Thoracic aorta (tissue), 2 donors: ENCODE data around the gene BCL6. TPM values are rescaled to one million over a fixed set of nuclear protein-coding genes. Genes with fewer than 3 reads are reported as not detected.

ENCODE experiments used
- ATAC-seq: fragments of 150-250 bp; one replicate; pipeline ENCODE4 v1.8.0; 2017; ENCODE audit warnings: low read depth; ENCODE audit not compliant: insufficient number of reproducible peaks, low FRiP score
- DNase-seq: peaks from one replicate; pipeline ENCODE4 v3.0.0-alpha.2; 2020; ENCODE audit warnings: low spot score
- H3K27ac ChIP-seq, 2 donors: fragments of 200-600 bp; sonication (generic); 1 replicate in 1 of 2; 2 replicates in 1 of 2; pipeline ENCODE4 v1.5.1; 2016; ENCODE audit warnings: mild to moderate bottlenecking in 2 of 2, moderate library complexity in 2 of 2
- H3K27me3 ChIP-seq: fragments of 200-600 bp; sonication (generic); replicated peaks from 2 replicates; pipeline ENCODE4 v1.6.0; 2016; ENCODE audit warnings: mild to moderate bottlenecking; ENCODE audit not compliant: insufficient read depth
- H3K36me3 ChIP-seq: fragments of 200-600 bp; sonication (generic); one replicate; pipeline ENCODE4 v1.5.1; 2016
- H3K4me1 ChIP-seq, 2 donors: fragments of 200-600 bp; sonication (generic); 1 replicate in 1 of 2; 2 replicates in 1 of 2; pipeline versions ENCODE4 v1.5.1 to v1.6.0; 2016; ENCODE audit warnings: low read depth in 2 of 2, mild to moderate bottlenecking in 1 of 2; ENCODE audit not compliant: control insufficient read depth in 1 of 2
- H3K4me3 ChIP-seq: fragments of 200-600 bp; sonication (generic); 2 replicates; pipeline ENCODE4 v1.5.1; 2016; ENCODE audit warnings: mild to moderate bottlenecking
- H3K9me3 ChIP-seq: fragments of 200-600 bp; sonication (generic); 2 replicates; pipeline ENCODE4 v1.5.1; 2016
- total RNA-seq, 2 donors: library from RNA; depleted of rRNA; stranded (reverse); fragments of >200 nt; gene quantifications; one replicate each; pipeline versions ENCODE4 v1.1.0 to v1.2.3, GENCODE V29; 2016
- TF ChIP-seq, protein P1 (sequence below): fragments of 200-600 bp; sonication (generic); IDR thresholded peaks from one replicate; pipeline ENCODE4 v1.5.1; 2019; ENCODE audit warnings: antibody characterized with exemption

BCL6 gene
- total RNA-seq, 2 donors from 2014 or later, result 148 to 169 TPM

DNA sequence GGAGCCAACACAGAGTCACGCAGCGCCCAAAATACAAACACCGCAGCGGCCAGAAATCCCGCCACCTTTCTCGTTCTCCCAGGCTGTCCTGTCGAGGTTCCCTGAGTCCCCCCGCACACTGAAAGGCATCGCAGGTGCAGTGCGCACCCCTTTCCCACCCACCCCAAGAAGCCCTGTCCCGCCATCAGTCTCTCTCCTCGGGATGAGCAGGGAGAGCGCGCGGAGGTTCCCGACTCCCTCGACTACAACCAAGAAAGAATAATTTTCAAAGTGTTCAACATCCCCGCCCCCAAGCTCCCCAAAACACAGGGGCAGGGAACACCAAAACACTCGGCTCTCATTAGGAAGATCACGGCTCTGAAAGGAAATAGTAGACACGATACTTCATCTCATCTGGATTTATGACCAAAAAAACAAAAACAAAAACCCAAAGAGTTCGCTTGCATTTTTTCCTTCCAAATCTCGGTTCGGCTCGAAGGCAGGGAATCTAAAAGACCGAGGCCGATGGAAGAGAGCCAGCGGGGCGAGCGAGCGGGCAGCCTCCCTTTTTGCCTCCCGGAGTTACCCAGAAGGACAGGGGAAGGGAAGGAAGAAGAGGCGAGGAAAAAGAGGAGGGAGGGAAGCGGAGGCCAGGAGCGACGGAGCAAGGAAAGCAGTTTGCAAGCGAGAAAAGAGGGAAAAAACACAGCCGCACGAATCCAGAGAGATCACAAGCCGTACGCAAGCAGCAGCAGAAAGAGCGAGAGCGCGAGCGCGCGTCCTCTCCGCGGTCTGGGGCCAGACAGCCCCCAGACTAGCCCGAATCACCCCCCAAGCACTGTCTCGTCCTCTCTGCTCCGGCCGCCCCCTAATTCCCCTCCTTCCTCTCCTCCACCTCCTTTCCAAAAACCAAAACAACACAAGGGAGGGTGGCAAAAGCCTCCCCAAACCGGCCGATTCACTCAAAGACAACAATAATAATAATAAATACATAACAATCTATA, 808 bp downstream of the BCL6 start:
- ATAC-seq (no peak), DNase-seq (no peak)
- Histone ChIP-seq H3K36me3 (no peaks in the 10 kb centered on the region), H3K4me3 (peak overlapping the region; percentile 92), H3K9me3 (no peaks in the 10 kb centered on the region), H3K4me1 (peaks cover 14 to 41% of the 10 kb centered on the region in 2 donors), H3K27me3 (no peaks in the 10 kb centered on the region), H3K27ac (peak overlapping the region; percentile 98 to 100)
- TF ChIP-seq, protein P1, sequence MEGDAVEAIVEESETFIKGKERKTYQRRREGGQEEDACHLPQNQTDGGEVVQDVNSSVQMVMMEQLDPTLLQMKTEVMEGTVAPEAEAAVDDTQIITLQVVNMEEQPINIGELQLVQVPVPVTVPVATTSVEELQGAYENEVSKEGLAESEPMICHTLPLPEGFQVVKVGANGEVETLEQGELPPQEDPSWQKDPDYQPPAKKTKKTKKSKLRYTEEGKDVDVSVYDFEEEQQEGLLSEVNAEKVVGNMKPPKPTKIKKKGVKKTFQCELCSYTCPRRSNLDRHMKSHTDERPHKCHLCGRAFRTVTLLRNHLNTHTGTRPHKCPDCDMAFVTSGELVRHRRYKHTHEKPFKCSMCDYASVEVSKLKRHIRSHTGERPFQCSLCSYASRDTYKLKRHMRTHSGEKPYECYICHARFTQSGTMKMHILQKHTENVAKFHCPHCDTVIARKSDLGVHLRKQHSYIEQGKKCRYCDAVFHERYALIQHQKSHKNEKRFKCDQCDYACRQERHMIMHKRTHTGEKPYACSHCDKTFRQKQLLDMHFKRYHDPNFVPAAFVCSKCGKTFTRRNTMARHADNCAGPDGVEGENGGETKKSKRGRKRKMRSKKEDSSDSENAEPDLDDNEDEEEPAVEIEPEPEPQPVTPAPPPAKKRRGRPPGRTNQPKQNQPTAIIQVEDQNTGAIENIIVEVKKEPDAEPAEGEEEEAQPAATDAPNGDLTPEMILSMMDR, result no peak

DNA sequence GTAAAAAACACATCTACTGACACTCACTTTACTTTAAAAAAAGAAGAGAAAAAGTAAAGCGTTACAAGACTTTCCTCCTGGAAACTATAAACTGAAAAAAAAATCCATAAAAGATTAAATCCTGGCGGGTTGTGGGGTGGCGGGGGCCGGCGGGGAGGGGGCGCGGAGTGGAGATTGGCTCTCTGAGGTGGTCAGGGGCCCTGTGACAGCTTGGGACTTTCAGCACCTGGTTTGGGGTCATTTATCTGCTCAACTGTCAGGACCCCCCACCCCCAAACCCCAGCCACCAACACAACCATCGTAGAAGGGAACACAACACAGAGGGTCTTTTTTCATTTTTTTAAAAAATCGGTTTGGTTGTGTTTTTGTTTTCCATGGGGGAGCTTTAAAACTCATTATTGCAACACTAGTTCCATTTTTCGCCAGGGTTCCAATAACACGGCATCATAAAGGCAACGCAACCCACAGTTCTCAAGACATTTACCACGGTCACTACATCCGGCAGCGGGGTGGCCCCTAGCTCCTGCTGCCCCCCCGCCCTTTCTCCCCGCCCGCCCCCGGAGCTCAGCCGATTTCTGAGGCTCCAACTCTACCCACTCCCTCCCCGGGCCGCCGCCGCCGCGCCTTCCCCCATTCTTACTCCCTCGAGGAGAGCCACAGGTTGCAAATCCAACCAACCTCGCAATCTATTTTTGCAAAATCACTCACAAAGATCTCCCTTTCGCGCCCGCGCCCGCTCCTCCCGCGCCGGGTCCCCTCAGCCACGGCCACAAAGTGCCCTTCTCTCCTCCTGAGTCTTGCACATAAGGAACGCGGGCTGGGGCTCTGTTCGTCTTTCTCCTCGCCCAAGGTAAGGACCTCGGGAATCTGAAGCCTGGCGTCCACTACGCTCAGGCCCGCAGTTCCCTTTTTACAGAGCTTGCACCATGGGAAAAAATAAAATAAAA, 1.8 kb downstream of the BCL6 start:
- Histone ChIP-seq H3K4me3 (peak overlapping the region; percentile 92), H3K27me3 (no peaks in the 10 kb centered on the region), H3K27ac (peak overlapping the region; percentile 98 to 100), H3K9me3 (no peaks in the 10 kb centered on the region), H3K36me3 (no peaks in the 10 kb centered on the region), H3K4me1 (peaks cover 14 to 35% of the 10 kb centered on the region in 2 donors)
- ATAC-seq (no peak), DNase-seq (peak; percentile 46)
- TF ChIP-seq, protein P1, result no peak

GRCh38 chr3:187742351-187743171, 2.7 kb downstream of the BCL6 start:
- no peaks in the 10 kb centered on the region for H3K36me3 ChIP-seq
- H3K9me3 ChIP-seq, result no peaks in the 10 kb centered on the region
- no peak for ATAC-seq
- TF ChIP-seq, protein P1, result no peak
- no peaks in the 10 kb centered on the region for H3K27me3 ChIP-seq
- peak overlapping the region; percentile 98 to 100 for H3K27ac ChIP-seq
- H3K4me1 ChIP-seq, result peaks cover 11 to 26% of the 10 kb centered on the region in 2 donors
- no peak for DNase-seq
- H3K4me3 ChIP-seq, result peak overlapping the region; percentile 92

DNA sequence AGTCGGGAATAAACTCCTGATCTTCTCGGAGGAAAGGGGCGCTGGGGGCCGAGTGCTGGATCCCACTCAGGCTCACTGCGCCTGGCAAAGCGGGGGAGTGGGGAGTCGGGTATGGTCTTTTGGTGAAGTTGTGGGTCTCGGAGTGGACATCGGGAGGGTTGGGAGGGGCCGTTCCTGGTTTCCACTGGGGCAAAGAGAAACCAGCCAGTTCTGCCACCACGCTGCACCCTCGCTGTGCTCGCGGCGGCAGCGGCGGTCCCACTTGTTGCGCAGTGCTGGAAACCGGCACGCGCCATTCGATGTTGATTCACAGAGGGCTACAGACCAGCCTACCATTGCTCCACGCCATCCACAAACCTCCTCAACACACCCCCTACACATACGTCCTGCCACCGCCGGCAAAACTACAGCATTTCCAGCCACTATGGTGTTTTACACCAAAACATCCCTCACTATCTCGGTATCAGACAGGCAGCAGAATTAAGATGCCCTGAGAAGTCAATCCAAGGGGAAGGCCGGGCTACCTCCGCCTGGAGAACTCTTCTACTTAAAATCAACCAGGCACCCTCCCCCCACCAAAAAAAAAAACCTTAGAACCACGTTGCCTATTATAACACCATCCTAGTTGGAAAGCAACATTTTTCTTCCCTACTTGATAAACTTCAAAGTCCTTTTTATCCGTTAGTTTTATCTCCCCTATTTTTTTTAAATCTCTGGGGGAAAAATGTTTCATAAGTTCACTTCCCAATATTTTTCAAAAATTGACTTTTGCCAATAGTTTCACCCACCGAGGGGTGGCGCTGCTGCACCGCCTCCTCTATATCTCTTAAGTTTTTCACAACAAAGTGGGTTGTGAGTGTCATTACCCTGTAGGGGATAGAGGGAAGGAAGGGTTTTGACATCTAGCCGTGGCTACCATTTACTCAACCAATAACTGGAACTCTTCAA, 3.6 kb downstream of the BCL6 start:
- H3K27ac ChIP-seq, result peak overlapping the region; percentile 98 to 100
- TF ChIP-seq, protein P1, result peak; percentile 78
- DNase-seq, result no peak
- no peaks in the 10 kb centered on the region for H3K27me3 ChIP-seq
- no peaks in the 10 kb centered on the region for H3K36me3 ChIP-seq
- peaks cover 9 to 27% of the 10 kb centered on the region in 2 donors for H3K4me1 ChIP-seq
- no peaks in the 10 kb centered on the region for H3K9me3 ChIP-seq
- ATAC-seq, result no peak
- H3K4me3 ChIP-seq, result peak overlapping the region; percentile 92
